H1 (cell line): Measurements from ENCODE around the gene RHOB. TPM values are rescaled to one million over a fixed set of nuclear protein-coding genes. Genes with fewer than 3 reads are reported as not detected.

Source experiments
- CTCF ChIA-PET: fragments of 300-600 bp; sonication (Branson Sonifier 250); formaldehyde crosslinking; loops from one replicate; lab custom pipeline; 2021; ENCODE audit not compliant: partially characterized antibody; lab: Charles Lee
- POLR2A ChIA-PET: fragments of 300-600 bp; sonication (Branson Sonifier 250); formaldehyde crosslinking; loops from one replicate; lab custom pipeline; 2021; ENCODE audit warnings: inconsistent platforms; ENCODE audit not compliant: partially characterized antibody; lab: Charles Lee
- DNase-seq, 2 experiments: peaks; one replicate each; pipeline versions ENCODE4 v3.0.0 to v3.0.0-alpha.2; 2010 to 2022; ENCODE audit warnings: low spot score in 2 of 2, low read depth in 1 of 2, mixed read lengths in 1 of 2
- FAIRE-seq: peaks from 2 replicates; lab custom pipeline; 2011; peaks lifted over from hg19 to GRCh38; lab: Jason Lieb, UNC
- H2AFZ ChIP-seq: 2 replicates; pipeline ENCODE4 v1.8.1; 2012; ENCODE audit warnings: low read length, inconsistent platforms
- H2AK5ac ChIP-seq: 2 replicates; pipeline ENCODE4 v1.6.1; 2013; ENCODE audit warnings: low read depth, low read length
- H2BK120ac ChIP-seq: replicated peaks from 2 replicates; pipeline ENCODE3; 2013; ENCODE audit warnings: low read depth, low read length, inconsistent platforms
- H2BK12ac ChIP-seq: 2 replicates; pipeline ENCODE4 v1.6.1; 2013; ENCODE audit warnings: low read depth, low read length
- H2BK15ac ChIP-seq: 2 replicates; pipeline ENCODE4 v1.6.1; 2013; ENCODE audit warnings: low read length
- H2BK20ac ChIP-seq: 2 replicates; pipeline ENCODE4 v1.6.1; 2013; ENCODE audit warnings: low read length
- H2BK5ac ChIP-seq: 2 replicates; pipeline ENCODE4 v1.6.1; 2013; ENCODE audit warnings: low read depth, low read length
- H3K14ac ChIP-seq: 2 replicates; pipeline ENCODE4 v1.6.1; 2013; ENCODE audit warnings: inconsistent platforms; ENCODE audit not compliant: insufficient read length
- H3K18ac ChIP-seq: 2 replicates; pipeline ENCODE4 v1.6.1; 2013; ENCODE audit warnings: low read length; ENCODE audit errors: extremely low read depth
- H3K23ac ChIP-seq: 2 replicates; pipeline ENCODE4 v1.6.1; 2013; ENCODE audit warnings: inconsistent platforms; ENCODE audit not compliant: insufficient read length
- H3K23me2 ChIP-seq: 2 replicates; pipeline ENCODE4 v1.6.1; 2013; ENCODE audit warnings: low read depth, low read length
- H3K27ac ChIP-seq: 2 replicates; pipeline ENCODE4 v1.6.1; 2011; ENCODE audit warnings: low read depth, low read length, inconsistent platforms
- H3K27me3 ChIP-seq, 4 experiments: replicated peaks in 1 of 4; 1 replicate in 1 of 4; 2 replicates in 3 of 4; pipeline versions ENCODE4 v1.6.1 to v1.8.1; 2011 to 2013; ENCODE audit warnings: low read length in 3 of 4, mild to moderate bottlenecking in 3 of 4, inconsistent platforms in 2 of 4, mixed read lengths in 2 of 4, moderate library complexity in 1 of 4; ENCODE audit not compliant: control insufficient read depth in 3 of 4, insufficient read depth in 3 of 4; ENCODE audit errors: extremely low read depth in 1 of 4
- H3K36me3 ChIP-seq, 4 experiments: 2 replicates each; pipeline versions ENCODE4 v1.6.1 to v1.8.1; 2011 to 2013; ENCODE audit warnings: mild to moderate bottlenecking in 4 of 4, low read length in 3 of 4, moderate library complexity in 2 of 4, control low read depth in 1 of 4, inconsistent platforms in 1 of 4; ENCODE audit not compliant: insufficient read depth in 4 of 4, control insufficient read depth in 2 of 4
- H3K4ac ChIP-seq: replicated peaks from 2 replicates; pipeline ENCODE3; 2013; ENCODE audit warnings: low read length, low read depth, mixed read lengths, inconsistent platforms; ENCODE audit not compliant: insufficient read length
- H3K4me1 ChIP-seq, 4 experiments: replicated peaks in 1 of 4; 1 replicate in 1 of 4; 2 replicates in 3 of 4; pipeline versions ENCODE4 v1.6.1 to v1.8.1; 2011 to 2013; ENCODE audit warnings: low read length in 3 of 4, inconsistent platforms in 2 of 4, mixed read lengths in 1 of 4; ENCODE audit not compliant: insufficient read depth in 4 of 4, control insufficient read depth in 3 of 4
- H3K4me2 ChIP-seq, 2 experiments: 2 replicates each; pipeline versions ENCODE4 v1.6.1 to v1.8.1; 2011 to 2013; ENCODE audit warnings: low read depth in 2 of 2, low read length in 2 of 2, control low read depth in 1 of 2, inconsistent platforms in 1 of 2, mild to moderate bottlenecking in 1 of 2; ENCODE audit not compliant: insufficient read depth in 1 of 2
- H3K4me3 ChIP-seq, 4 experiments: fragments of 200-600, 300-600 bp in 1 of 4; sonication (generic), shearing (Covaris generic), sonication (Bioruptor Twin) in 1 of 4; 2 replicates each; pipeline versions ENCODE4 v1.5.1 to v1.8.1; 2011 to 2016; ENCODE audit warnings: low read length in 4 of 4, low read depth in 3 of 4, control low read depth in 2 of 4, inconsistent platforms in 2 of 4, mild to moderate bottlenecking in 2 of 4, mixed read lengths in 1 of 4, moderate library complexity in 1 of 4; ENCODE audit not compliant: insufficient read depth in 2 of 4; ENCODE audit errors: extremely low read depth in 1 of 4
- H3K56ac ChIP-seq: replicated peaks from 2 replicates; pipeline ENCODE3; 2013; ENCODE audit warnings: low read depth, mild to moderate bottlenecking, mixed read lengths, low read length, inconsistent platforms; ENCODE audit not compliant: insufficient read length
- H3K79me1 ChIP-seq: 2 replicates; pipeline ENCODE4 v1.6.1; 2013; ENCODE audit warnings: low read depth, low read length, control low read depth
- H3K79me2 ChIP-seq, 2 experiments: 2 replicates each; pipeline versions ENCODE4 v1.6.1 to v1.8.1; 2012 to 2013; ENCODE audit warnings: low read length in 2 of 2, mild to moderate bottlenecking in 2 of 2, inconsistent platforms in 1 of 2; ENCODE audit not compliant: insufficient read depth in 2 of 2, control insufficient read depth in 1 of 2
- H3K9ac ChIP-seq, 4 experiments: replicated peaks in 1 of 4; 1 replicate in 1 of 4; 2 replicates in 3 of 4; pipeline versions ENCODE4 v1.6.1 to v1.8.1; 2011 to 2013; ENCODE audit warnings: low read depth in 3 of 4, low read length in 3 of 4, control low read depth in 2 of 4, mild to moderate bottlenecking in 2 of 4, moderate library complexity in 2 of 4, inconsistent platforms in 1 of 4; ENCODE audit errors: extremely low read depth in 1 of 4
- H3K9me3 ChIP-seq, 2 experiments: 2 replicates each; pipeline versions ENCODE4 v1.6.1 to v1.8.1; 2012 to 2013; ENCODE audit warnings: mild to moderate bottlenecking in 2 of 2, moderate library complexity in 2 of 2, control low read depth in 1 of 2, inconsistent platforms in 1 of 2, low read depth in 1 of 2, low read length in 1 of 2, mixed read lengths in 1 of 2; ENCODE audit not compliant: insufficient read depth in 2 of 2
- H4K20me1 ChIP-seq, 2 experiments: replicated peaks in 1 of 2; 2 replicates each; pipeline versions ENCODE3 to v1.8.1; 2011 to 2013; ENCODE audit warnings: inconsistent platforms in 2 of 2, low read length in 2 of 2, mild to moderate bottlenecking in 1 of 2; ENCODE audit not compliant: insufficient read depth in 2 of 2, control insufficient read depth in 1 of 2
- H4K5ac ChIP-seq: 2 replicates; pipeline ENCODE4 v1.6.1; 2013; ENCODE audit warnings: low read length, low read depth, mixed read lengths, inconsistent platforms; ENCODE audit not compliant: insufficient read length
- H4K8ac ChIP-seq: 2 replicates; pipeline ENCODE4 v1.8.0; 2013; ENCODE audit warnings: mild to moderate bottlenecking, moderate library complexity, low read length, inconsistent platforms; ENCODE audit not compliant: insufficient read depth; ENCODE audit errors: extremely low read depth
- H4K91ac ChIP-seq: replicated peaks from 2 replicates; pipeline ENCODE3; 2013; ENCODE audit warnings: low read length, mixed read lengths, inconsistent platforms; ENCODE audit not compliant: insufficient read length
- BACH1 ChIP-seq: IDR thresholded peaks from 2 replicates; pipeline ENCODE4 v1.6.1; 2012; ENCODE audit warnings: low read length, improper control_type of control experiment
- BCL11A ChIP-seq, 2 experiments: IDR thresholded peaks; one replicate each; pipeline ENCODE4 v1.6.1; 2011; ENCODE audit warnings: low read depth in 2 of 2, low read length in 2 of 2, mild to moderate bottlenecking in 2 of 2
- CEBPB ChIP-seq: IDR thresholded peaks from 2 replicates; pipeline ENCODE4 v1.6.1; 2012; ENCODE audit warnings: low read depth, low read length
- EP300 ChIP-seq, 2 experiments: IDR thresholded peaks; 1 replicate in 1 of 2; 2 replicates in 1 of 2; pipeline ENCODE4 v1.6.1; 2011 to 2012; ENCODE audit warnings: low read depth in 2 of 2, low read length in 2 of 2, mild to moderate bottlenecking in 2 of 2, borderline replicate concordance in 1 of 2, inconsistent platforms in 1 of 2, moderate library complexity in 1 of 2
- EZH2 ChIP-seq: fragments of 200-600 bp; sonication (generic); IDR thresholded peaks from 2 replicates; pipeline ENCODE4 v1.7.1; 2012; ENCODE audit warnings: low read depth, mild to moderate bottlenecking, moderate library complexity, low read length, inconsistent platforms; ENCODE audit not compliant: severe bottlenecking
- GABPA ChIP-seq: IDR thresholded peaks from 2 replicates; pipeline ENCODE4 v1.6.1; 2011; ENCODE audit warnings: mild to moderate bottlenecking, low read length, moderate library complexity, borderline replicate concordance; ENCODE audit not compliant: insufficient read depth
- NANOG ChIP-seq: IDR thresholded peaks from 2 replicates; pipeline ENCODE4 v1.6.1; 2011; ENCODE audit warnings: low read length, low read depth, mild to moderate bottlenecking, inconsistent platforms; ENCODE audit not compliant: insufficient read depth, poor library complexity, severe bottlenecking
- RAD21 ChIP-seq, 2 experiments: IDR thresholded peaks in 1 of 2; conservative IDR thresholded peaks in 1 of 2; 2 replicates each; pipeline ENCODE4 v1.6.1; 2011; ENCODE audit warnings: low read depth in 2 of 2, low read length in 2 of 2, improper control_type of control experiment in 1 of 2, inconsistent platforms in 1 of 2, mild to moderate bottlenecking in 1 of 2, moderate library complexity in 1 of 2
- SP4 ChIP-seq: IDR thresholded peaks from 2 replicates; pipeline ENCODE4 v1.6.1; 2012; ENCODE audit warnings: low read length, inconsistent platforms
- TBP ChIP-seq: IDR thresholded peaks from 2 replicates; pipeline ENCODE4 v1.6.1; 2011; ENCODE audit warnings: low read depth, low read length, improper control_type of control experiment
- ZNF274 ChIP-seq: IDR thresholded peaks from 2 replicates; pipeline ENCODE4 v1.7.0; 2012; ENCODE audit warnings: low read length, borderline replicate concordance; ENCODE audit errors: extremely low read depth
- WGBS, 2 experiments: shearing (Covaris generic) in 1 of 2; methylation state at CpG; one replicate each; pipeline versions ENCODE4 v1.1.6 to v1.1.7; 2013 to 2015; ENCODE audit warnings: low lambda C conversion rate in 2 of 2, mixed read lengths in 2 of 2, inconsistent platforms in 1 of 2, low coverage in 1 of 2, missing lambda C conversion rate in 1 of 2; ENCODE audit not compliant: insufficient replicate concordance in 2 of 2, insufficient coverage in 1 of 2, insufficient read length in 1 of 2; ENCODE audit errors: extremely low coverage in 1 of 2, missing lambda C conversion rate in 1 of 2; 5-methylcytosine and 5-hydroxymethylcytosine counted together
- polyA plus RNA-seq, 7 experiments: library from polyadenylated mRNA; depleted of rRNA in 3 of 7; stranded (reverse) in 5 of 7; unstranded in 2 of 7; fragments of >200 nt in 5 of 7; fragments of 200-250 nt in 2 of 7; gene quantifications; 1 replicate in 5 of 7; 2 replicates in 1 of 7; 4 replicates in 1 of 7; pipeline versions ENCODE4 v1.2.1 to v1.2.3, GENCODE V29; 2011 to 2013; ENCODE audit warnings: missing spikeins in 2 of 7, mixed read lengths in 2 of 7
- total RNA-seq: library from RNA; stranded (reverse); fragmentation: NEBNext Ultra II Directional; extraction: Animal tissue kit (Norgen Biotek cat#: 25700); gene quantifications from 2 replicates; pipeline ENCODE4 v1.2.1, GENCODE V29; 2021

The RHOB gene
- total and polyA plus RNA-seq, 2 of the 8 experiments (the other 6 are each of a cell fraction or from before 2014, with no cell fraction given): 9.3 to 9.5 TPM

DNA sequence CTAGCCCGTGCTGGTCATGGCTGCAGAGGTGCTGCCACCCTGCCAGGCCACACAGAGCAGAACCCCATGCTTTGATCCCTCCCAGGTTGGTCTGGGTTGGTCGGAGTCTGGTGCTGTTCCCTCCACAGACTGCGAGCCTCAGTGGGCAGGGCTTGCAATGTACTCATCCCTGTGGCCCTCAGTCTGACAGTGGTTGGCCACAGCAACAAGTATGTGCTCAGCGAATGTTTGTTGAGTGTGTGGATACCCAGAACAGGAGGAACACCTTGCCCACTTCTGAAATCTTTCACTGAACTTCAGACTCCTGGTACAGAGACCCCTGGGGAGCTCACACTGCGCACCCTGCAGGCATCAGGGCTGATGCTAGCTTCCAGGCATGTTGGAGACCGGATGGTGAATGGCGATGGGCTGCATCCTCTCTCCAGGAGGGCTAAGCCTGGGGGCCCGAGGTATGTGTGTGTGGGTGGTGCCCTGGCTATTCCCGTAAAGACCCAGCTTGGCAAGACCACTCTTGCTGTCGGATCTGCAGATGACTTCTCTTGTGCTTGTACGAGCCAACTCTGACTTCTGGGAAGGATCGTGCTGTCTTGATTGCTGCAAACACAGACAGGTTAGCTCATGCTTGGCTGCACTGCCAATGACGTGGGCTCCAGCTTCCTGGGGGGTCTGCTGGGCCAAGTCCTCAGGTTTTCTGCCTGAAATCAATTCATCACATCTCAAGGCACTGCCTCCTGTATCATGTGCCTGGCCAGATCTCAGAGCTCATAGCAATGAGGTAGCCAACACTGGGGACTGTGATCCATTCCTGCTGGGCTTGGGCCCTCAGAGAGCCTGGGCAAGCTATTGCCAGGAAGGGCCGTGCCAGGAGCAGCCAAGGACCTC, 43.7 kb downstream of the RHOB start:
- Histone ChIP-seq H3K9ac (no peak overlapping the region), H4K91ac (no peak overlapping the region), H3K23me2 (no peaks in the 10 kb centered on the region), H4K20me1 (no peaks in the 10 kb centered on the region), H2BK15ac (0 out of 2 replicates have a peak overlapping the region, but pooled peaks have one; percentile 81), H3K27ac (no peak overlapping the region), H3K36me3 (no peaks in the 10 kb centered on the region), H2BK12ac (no peak overlapping the region), H2AK5ac (no peak overlapping the region), H2AFZ (no peak overlapping the region), H3K79me1 (no peaks in the 10 kb centered on the region), H3K14ac (no peak overlapping the region), H3K4ac (no peak overlapping the region), H2BK5ac (no peak overlapping the region), H3K56ac (no peak overlapping the region), H3K4me1 (peaks cover 9 to 16% (median 15%) of the 10 kb centered on the region in 4 experiments), H2BK120ac (no peak overlapping the region), H3K4me2 (no peak overlapping the region), H3K18ac (no peak overlapping the region), H3K9me3 (no peaks in the 10 kb centered on the region), H4K8ac (no peak overlapping the region), H2BK20ac (no peak overlapping the region), H3K4me3 (no peak overlapping the region), H4K5ac (no peak overlapping the region), H3K23ac (no peak overlapping the region), H3K79me2 (no peaks in the 10 kb centered on the region), H3K27me3 (no peaks in the 10 kb centered on the region)
- CTCF ChIA-PET: interaction anchor here (0.8 to 2.7 kb wide), 10 partner anchors 11 to 172 kb away, joined by 3 to 9 read pairs (median 4); no protein-coding TSS in a partner anchor
- POLR2A ChIA-PET: interaction anchor here (1.0 to 1.1 kb wide), 2 partner anchors 40 to 43 kb away, joined by 3 read pairs; no protein-coding TSS in a partner anchor
- no peak for FAIRE-seq
- WGBS, 2 experiments: 86% methylated on average over 14 of the region's 14 CpGs; no CpG with 5 or more reads in 1 of the 2 experiments
- DNase-seq: no peak
- TF ChIP-seq NANOG (no peak), BACH1 (no peak), ZNF274 (no peak), TBP (no peak), EZH2 (no peak), RAD21 (IDR thresholded peaks at IDR 0.05 in 1 of 2, conservative IDR thresholded peaks at IDR 0.05 in 1 of 2; ENCODE audit: low read depth in 2 of 2, low read length in 2 of 2) (no peak), EP300 (IDR thresholded peaks at IDR 0.05; ENCODE audit: borderline replicate concordance in 1 of 2, low read depth in 2 of 2, low read length in 2 of 2) (no peak), CEBPB (no peak), BCL11A (IDR thresholded peaks at IDR 0.05; ENCODE audit: low read depth in 2 of 2, low read length in 2 of 2) (no peak), SP4 (no peak), GABPA (no peak)
